NCI-H748 (cell line): ENCODE data around the gene INO80.
"Not testable (repeated sequence)": the region's sequence is repeated elsewhere in the genome, so short reads cannot be mapped to it uniquely, and the experiment has no call there.

Experiments used
- DNase-seq: peaks from one replicate; lab custom pipeline; 2025; ENCODE audit not compliant: unreplicated experiment; lab: John Stamatoyannopoulos, UW

INO80 gene

DNA sequence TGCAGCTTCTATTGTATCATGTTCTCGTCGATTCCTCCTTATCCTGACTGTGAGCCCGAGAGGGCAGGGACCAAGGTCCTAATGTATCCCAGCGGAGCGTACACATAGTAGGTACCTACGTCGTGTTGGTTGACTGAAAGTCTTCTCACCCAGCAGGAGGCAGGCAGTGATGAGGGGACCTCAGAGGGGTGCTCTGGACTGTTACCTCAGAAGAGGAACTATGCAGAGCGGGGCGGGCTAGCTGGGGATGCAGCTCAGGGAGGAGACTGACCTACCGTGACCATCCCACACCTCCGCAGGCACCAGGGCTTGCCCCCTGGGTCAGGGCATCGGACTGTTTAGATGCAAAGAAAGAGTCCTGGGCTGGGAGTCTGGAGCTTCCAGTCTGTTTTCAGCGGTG, 151.4 kb downstream of the INO80 start:
- DNase-seq: no peak

DNA sequence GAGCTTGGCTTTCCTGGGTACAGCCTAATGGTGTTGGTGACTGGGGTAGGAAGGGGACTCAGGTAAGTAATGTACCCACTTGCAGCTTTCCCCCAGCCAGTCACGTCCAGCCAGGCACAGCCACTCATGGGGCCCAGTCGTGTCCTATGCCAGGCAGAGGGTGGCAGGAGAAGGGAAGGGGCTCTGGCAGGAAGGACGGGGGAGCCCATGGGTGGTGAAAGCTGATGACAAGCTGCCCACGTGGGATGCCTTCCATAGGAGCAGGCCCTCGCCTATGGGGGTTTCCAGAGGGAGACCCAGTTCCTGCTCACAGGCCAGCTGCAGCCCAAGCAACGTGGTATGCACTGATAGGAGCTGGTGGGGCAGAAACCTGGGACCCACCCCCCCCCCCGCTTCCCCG, 152.1 kb downstream of the INO80 start:
- DNase-seq: no peak

DNA sequence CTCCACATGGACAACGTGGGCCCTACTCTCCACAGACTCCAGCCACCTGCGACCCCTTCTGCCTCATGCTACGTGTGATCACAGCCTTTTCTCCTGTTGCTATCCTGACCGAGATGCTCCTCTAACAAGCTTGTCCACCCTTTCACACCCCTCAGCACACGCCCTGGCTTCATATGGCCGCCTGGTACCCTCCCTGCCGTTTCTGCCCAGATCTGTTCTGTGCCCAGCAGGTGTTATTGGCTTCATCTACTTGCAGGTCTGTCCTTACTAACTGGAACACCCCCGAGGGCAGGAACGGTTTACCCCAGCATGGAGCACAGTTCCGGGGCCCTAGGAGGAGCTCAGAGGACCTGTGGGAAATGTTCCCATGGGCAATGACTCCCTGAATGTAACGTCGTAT, 152.9 kb downstream of the INO80 start:
- DNase-seq: no peak

- DNase-seq: not testable (repeated sequence)
These were observed 153.8 kb downstream of the INO80 start for GRCh38 chr15:40962317-40962716.

GRCh38 chr15:40961740-40962139, 154.3 kb downstream of the INO80 start:
- DNase-seq: not testable (repeated sequence)

- no peak for DNase-seq
These were observed 155.2 kb downstream of the INO80 start for GRCh38 chr15:40960925-40961324.

DNA sequence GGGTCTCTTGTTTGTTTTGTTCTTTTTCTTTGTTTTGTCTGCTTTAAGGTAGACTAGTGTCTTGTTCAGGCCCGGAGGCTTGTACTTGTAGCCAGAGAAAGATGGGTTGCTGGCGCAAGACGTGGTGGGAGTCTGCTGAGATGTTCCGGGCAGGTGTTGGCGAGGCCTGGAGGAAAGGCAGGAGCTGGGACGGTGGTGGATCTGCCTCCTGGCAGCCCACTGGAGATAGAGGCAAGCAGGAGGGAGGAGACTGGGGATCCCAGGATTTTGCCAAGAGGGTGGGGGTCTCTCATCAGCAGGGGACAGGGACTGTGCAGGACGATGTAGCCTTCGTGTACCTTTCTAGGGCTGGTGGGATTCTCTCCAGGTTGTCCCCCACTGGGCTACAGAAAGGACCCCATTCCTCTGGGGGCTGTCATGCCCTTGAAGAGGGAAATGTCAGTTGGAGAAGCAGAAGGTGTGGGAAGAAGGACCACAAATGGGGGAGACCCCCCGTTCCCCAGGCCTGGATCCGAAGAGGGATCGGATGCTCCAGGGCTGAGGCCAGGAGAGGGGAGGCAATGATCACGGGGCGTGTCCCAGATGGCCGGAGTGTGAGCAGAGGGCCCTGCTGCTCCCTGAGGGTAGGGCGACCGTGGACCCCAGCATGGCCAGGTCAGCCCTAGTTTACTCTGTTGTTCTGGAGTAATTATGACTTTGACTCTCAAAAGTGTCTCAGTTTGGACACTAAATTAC, 155.8 kb downstream of the INO80 start:
- DNase-seq: no peak

DNA sequence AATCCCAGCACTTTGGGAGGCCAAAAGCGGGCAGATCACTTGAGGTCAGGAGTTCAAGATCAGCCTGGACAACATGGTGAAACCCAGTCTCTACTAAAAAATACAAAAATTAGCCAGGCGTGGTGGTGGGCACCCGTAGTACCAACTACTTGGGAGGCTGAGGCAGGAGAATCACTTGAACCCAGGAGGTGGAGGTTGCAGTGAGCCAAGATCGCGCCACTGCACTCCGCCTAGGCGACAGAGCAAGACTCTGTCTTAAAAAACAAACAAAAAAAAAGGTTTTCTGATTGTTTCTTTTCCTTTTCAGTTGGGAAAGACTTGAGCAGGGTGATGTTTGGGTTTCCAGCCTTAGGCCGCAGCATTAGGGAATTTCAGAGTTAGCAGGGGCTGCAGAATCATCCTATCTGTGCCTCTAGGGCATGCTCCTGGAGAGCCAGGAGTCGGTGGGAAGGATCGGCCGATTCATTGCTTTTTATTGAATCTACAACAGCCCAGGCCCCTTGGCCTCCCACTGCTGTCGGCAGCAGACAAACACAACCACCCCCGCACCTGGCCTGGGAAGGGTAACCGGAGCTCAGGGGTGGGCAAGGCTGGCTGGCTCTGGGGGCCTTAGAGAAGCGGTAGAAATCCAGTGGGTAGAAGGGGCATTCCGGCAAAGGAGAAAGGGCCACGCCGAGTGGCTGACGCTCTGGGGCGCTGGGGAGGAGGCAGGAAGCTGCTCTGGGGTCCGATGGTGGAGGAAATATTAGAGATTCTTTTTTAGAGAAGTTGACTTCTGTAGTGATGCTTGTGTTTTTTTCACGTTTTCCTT, 156.5 kb downstream of the INO80 start:
- no peak for DNase-seq

- DNase-seq: no peak
These were observed 157.4 kb downstream of the INO80 start for GRCh38 chr15:40958723-40959122.

DNA sequence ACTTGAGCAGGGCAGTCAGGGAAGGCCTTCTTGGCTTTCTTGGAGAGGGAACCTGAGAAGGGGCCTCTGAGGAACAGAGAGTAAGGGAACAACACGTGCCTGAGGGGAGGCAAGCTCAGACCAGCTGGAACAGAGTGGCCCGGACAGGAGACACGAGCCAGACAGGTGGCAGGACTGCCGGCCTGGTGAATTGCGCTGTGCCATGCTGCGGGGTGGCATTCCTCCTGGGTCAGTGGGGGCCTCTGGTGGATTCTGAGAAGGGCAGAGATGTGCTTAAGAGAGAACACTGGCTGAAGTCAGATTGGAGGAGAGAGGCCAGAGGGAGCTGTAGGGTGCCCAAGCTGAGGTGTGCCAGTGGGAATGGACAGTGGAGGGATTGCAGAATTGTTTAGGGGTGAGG, 157.9 kb downstream of the INO80 start:
- DNase-seq: no peak

- DNase-seq: no peak
These were observed 158.5 kb downstream of the INO80 start for GRCh38 chr15:40957581-40958051.

DNA sequence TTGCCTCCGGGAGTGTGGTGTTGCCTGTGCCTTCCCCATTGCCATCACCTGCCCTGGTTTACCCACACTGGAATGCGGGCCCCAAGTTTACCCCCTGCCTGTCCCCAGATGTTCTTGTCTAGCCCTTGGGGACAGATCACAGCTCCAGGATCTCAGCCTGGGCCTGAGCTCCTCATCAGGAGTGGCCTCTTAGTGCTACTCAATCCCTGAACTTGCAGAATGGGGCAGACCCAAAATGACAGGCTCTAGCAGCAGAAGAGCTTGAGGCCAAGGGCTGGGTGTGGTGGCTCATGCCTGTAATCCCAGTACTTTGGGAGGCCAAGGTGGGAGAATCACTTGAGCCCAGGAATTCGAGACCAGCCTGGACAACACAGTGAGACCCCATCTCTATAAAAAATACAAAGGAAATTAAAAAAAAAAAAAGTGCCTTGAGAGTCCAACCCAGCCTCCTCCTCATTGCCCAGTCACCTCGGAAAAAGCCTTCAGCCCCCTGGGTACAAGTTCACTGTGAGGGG, 159.0 kb downstream of the INO80 start:
- DNase-seq: no peak

DNA sequence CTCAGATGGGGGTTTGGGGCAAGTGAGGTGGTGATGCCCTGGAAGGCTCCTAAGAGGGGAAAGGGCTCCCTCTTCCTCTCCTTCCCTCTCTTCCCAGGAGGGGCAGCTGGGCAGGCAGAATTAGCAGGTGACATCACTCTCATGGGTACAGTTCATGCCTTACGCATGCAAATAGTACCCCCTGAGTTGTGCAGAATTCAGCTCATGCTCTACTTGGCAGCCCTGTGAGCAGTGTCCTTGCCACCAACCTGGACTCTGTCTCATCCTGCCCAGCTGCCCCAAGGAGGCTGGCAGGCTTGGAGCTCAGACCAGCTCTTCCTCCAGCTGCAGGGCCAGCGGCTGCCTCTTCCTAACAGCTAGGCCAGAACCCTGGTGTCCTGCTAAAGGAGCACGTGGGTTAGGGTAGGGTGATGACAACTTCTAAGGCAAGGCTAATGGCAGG, 159.5 kb downstream of the INO80 start:
- no peak for DNase-seq

DNA sequence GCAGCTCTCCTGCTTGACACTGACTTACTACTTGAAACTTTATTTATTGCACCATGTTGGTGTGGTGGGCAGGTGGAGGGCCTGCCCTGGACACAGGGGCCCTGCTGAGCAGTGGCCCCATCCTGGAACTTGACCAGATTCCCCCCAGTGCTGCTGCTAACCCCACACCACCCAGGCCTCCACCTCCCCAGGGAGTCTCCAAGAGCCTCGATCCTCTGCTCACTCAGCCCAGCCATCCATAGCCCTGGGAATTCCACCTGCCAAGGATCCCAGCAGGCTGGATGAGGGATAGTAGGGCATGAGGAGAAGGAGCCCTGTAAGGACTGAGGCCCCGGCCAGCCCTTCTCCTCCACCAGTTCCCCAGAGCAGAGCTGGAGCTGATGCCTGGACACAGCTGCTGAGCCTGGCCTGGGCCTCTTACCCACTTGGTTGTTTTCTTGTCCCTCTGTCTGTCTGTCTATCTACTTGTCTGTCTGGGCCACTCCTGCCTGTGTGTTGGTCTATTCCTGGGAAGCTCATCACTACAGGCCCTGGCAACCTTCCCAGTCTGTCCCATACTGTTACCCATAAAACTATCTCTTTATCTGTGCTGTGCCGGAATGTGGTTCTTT, 160.0 kb downstream of the INO80 start:
- DNase-seq: no peak

- no peak for DNase-seq
These were observed 160.8 kb downstream of the INO80 start for GRCh38 chr15:40955141-40955903.

GRCh38 chr15:40954158-40954848, 161.8 kb downstream of the INO80 start:
- DNase-seq: not testable (repeated sequence)

DNA sequence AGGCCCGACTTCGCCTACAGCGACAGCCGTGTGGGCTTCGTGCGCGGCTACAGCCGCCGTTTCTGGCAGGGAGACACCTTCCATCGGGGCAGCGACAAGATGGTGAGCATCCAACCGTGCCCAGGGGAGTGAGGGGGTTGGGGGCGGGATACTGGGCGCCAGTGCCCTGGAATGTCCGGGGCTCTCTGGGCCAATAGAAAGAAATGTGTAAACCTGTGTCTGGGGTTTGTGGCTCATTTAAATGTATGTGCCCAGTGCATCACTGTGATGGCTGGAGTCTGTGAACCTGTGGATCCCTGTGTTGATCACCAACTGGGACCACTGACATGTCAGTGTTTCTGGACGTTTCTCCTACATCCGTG, 162.4 kb downstream of the INO80 start:
- DNase-seq: no peak

DNA sequence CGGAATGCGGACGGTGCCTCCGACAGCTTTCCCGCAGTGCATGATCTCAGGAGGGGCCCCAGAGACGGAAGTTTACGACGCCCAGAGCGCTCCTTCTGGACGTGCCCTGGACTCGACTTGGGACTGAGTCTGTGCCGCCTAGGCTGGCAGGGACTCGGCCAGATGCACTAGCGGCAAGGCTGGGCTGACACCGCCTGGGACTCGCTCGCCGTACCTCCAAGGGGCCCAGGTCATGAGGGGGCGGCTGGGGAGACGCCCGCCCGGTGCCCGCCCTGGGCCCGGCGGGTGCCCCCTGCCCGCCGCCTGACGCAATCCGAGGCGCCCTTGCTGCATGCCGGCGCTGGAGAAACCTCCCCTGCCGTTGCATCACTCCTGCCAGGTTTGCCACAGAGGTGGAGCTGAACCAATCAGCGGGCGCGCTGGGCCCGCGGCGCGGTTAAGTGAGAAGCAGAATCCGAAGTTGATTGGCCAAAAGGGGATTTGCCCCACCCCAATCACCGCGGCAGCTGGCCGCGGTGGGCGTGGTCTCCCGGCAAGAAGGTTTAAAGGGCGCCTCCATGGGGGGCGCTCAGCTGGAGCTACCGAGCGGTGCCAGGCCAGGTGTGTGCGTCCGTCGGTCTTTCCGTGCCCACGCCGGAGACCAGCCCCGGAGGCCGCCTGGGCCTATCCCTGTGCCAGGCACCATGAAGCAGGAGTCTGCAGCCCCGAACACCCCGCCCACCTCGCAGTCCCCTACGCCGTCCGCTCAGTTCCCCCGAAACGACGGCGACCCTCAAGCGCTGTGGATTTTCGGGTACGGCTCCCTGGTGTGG, 163.0 kb downstream of the INO80 start, which contains the start of gene CHAC1:
Gene CHAC1, plus strand, starts transcription at position 571 of the 812 bp plus-strand sequence. Its CDS starts 113 bp downstream, at position 684.
- peak; percentile 95 for DNase-seq

GRCh38 chr15:40952301-40952900, 163.7 kb downstream of the INO80 start:
- no peak for DNase-seq
